HepG2 (cell line): ENCODE data around the gene SMPD3. TPM values are rescaled to one million over a fixed set of nuclear protein-coding genes. Genes with fewer than 3 reads are reported as not detected.

Experiments
- ATAC-seq: fragments of 200-7000 bp; cut with Tn5 transposase; 3 replicates; pipeline ENCODE4 v1.9.1; 2020; ENCODE audit warnings: mild to moderate bottlenecking, moderate library complexity
- BruUV-seq: library from RNA; stranded (reverse); fragments of 400-500 nt; replicated peaks from 2 replicates; lab custom pipeline; 2021; lab: Mats Ljungman, UMichigan
- CTCF ChIA-PET: fragments of 300-600 bp; formaldehyde crosslinking; extraction: SDS; loops from one replicate; lab custom pipeline; 2021; ENCODE audit warnings: low total read pairs, inconsistent platforms, low intra/inter-chr PET ratio; lab: Yijun Ruan, JAX
- POLR2A ChIA-PET: fragments of 350-600 bp; sonication (Branson Sonifier 250); formaldehyde crosslinking; loops from one replicate; lab custom pipeline; 2020; ENCODE audit warnings: antibody characterized with exemption, inconsistent platforms; lab: Yijun Ruan, JAX
- DNase-seq: peaks from one replicate; pipeline ENCODE4 v3.0.0-alpha.2; 2015; ENCODE audit warnings: low spot score
- FAIRE-seq: peaks from 3 replicates; lab custom pipeline; 2011; peaks lifted over from hg19 to GRCh38; lab: Jason Lieb, UNC
- H2AFZ ChIP-seq: one replicate; pipeline ENCODE4 v1.6.1; 2011; ENCODE audit warnings: low read length, inconsistent platforms
- H3K27ac ChIP-seq: fragments of 300-600 bp; 3 replicates; pipeline ENCODE4 v1.8.0; 2011; ENCODE audit warnings: mixed run types, mild to moderate bottlenecking, mixed read lengths, low read length, inconsistent platforms; ENCODE audit not compliant: insufficient read depth; ENCODE audit errors: extremely low read length
- H3K27me3 ChIP-seq, 2 experiments: fragments of 200-600 bp in 1 of 2; 2 replicates in 1 of 2; 3 replicates in 1 of 2; pipeline versions ENCODE4 v1.6.0 to v1.8.0; 2011; ENCODE audit warnings: low read length in 2 of 2, mild to moderate bottlenecking in 2 of 2, moderate library complexity in 2 of 2, inconsistent platforms in 1 of 2; ENCODE audit not compliant: insufficient read depth in 2 of 2, control insufficient read depth in 1 of 2
- H3K36me3 ChIP-seq, 2 experiments: fragments of 200-600 bp in 1 of 2; replicated peaks in 1 of 2; 2 replicates in 1 of 2; 3 replicates in 1 of 2; pipeline versions ENCODE4 v1.5.1 to v1.8.0; 2011; ENCODE audit warnings: low read length in 2 of 2, inconsistent platforms in 1 of 2; ENCODE audit not compliant: insufficient read depth in 2 of 2, control insufficient read depth in 1 of 2
- H3K4me1 ChIP-seq: 2 replicates; pipeline ENCODE4 v1.5.1; 2012; ENCODE audit warnings: low read length, inconsistent platforms; ENCODE audit not compliant: insufficient read depth
- H3K4me2 ChIP-seq: 2 replicates; pipeline ENCODE4 v1.6.0; 2011; ENCODE audit warnings: low read depth, low read length, inconsistent platforms
- H3K4me3 ChIP-seq, 3 experiments: fragments of 200-600 bp in 1 of 3; sonication (generic), shearing (Covaris generic) in 1 of 3; replicated peaks in 1 of 3; 2 replicates each; pipeline ENCODE4 v1.5.1; 2011 to 2016; ENCODE audit warnings: low read length in 3 of 3, inconsistent platforms in 2 of 3, low read depth in 2 of 3, mild to moderate bottlenecking in 2 of 3, control low read depth in 1 of 3, mixed read lengths in 1 of 3; ENCODE audit not compliant: insufficient read depth in 1 of 3
- H3K79me2 ChIP-seq: one replicate; pipeline ENCODE4 v1.6.1; 2011; ENCODE audit warnings: low read length, inconsistent platforms; ENCODE audit not compliant: insufficient read depth
- H3K9ac ChIP-seq: 2 replicates; pipeline ENCODE4 v1.6.0; 2011; ENCODE audit warnings: mild to moderate bottlenecking, low read depth, low read length, inconsistent platforms; ENCODE audit not compliant: insufficient read depth
- H3K9me3 ChIP-seq: 2 replicates; pipeline ENCODE4 v1.5.1; 2012; ENCODE audit warnings: mild to moderate bottlenecking, low read length
- H4K20me1 ChIP-seq: 2 replicates; pipeline ENCODE4 v1.6.0; 2011; ENCODE audit warnings: inconsistent platforms, mild to moderate bottlenecking, low read length, moderate library complexity; ENCODE audit not compliant: insufficient read depth
- AGO2 ChIP-seq: fragments of 200-400 bp; formaldehyde crosslinking; optimal IDR thresholded peaks from 2 replicates; pipeline ENCODE3; 2017; ENCODE audit warnings: mild to moderate bottlenecking, low read depth, low read length, moderate library complexity
- CAMTA2 ChIP-seq: sonication (generic); formaldehyde crosslinking; IDR thresholded peaks from 2 replicates; pipeline ENCODE4 v1.4.0; 2020; ENCODE audit warnings: mild to moderate bottlenecking, missing genetic modification reagents, borderline replicate concordance
- JUND ChIP-seq: sonication (generic); formaldehyde crosslinking; IDR thresholded peaks from 2 replicates; pipeline ENCODE4 v1.8.0; 2022; ENCODE audit warnings: mild to moderate bottlenecking, missing genetic modification reagents
- NFYB ChIP-seq: sonication (generic); formaldehyde crosslinking; IDR thresholded peaks from 2 replicates; pipeline ENCODE4 v1.4.0; 2020; ENCODE audit warnings: missing genetic modification reagents
- TGIF2 ChIP-seq: IDR thresholded peaks from 2 replicates; pipeline ENCODE4 v1.6.1; 2016; ENCODE audit warnings: control low read depth, missing compliant biosample characterization
- ZNF10 ChIP-seq: sonication (generic); formaldehyde crosslinking; IDR thresholded peaks from 2 replicates; pipeline ENCODE4 v1.4.0; 2020; ENCODE audit warnings: mild to moderate bottlenecking, low read depth, missing genetic modification reagents, borderline replicate concordance
- ZNF792 ChIP-seq: IDR thresholded peaks from 2 replicates; pipeline ENCODE4 v1.6.1; 2016
- WGBS: methylation state at CpG from one replicate; pipeline ENCODE4 v1.1.6; 2017; ENCODE audit warnings: low lambda C conversion rate; 5-methylcytosine and 5-hydroxymethylcytosine counted together
- in situ Hi-C: cut with HindIII; loops from 2 replicates; pipeline ENCODE4 v1.10.0; 2017; ENCODE audit warnings: low pct_unique_long_range_greater_than_20kb; ENCODE audit not compliant: extremely low pct_ligation_motif_present
- intact Hi-C: fragments of 100-400 bp; cut with micrococcal nuclease; formaldehyde crosslinking; loops from one replicate; pipeline ENCODE4 v1.10.0; 2022; ENCODE audit not compliant: unreplicated experiment
- polyA plus RNA-seq, 8 experiments: library from polyadenylated mRNA; depleted of rRNA in 3 of 8; stranded (reverse) in 7 of 8; unstranded in 1 of 8; fragments of >200 nt; fragmentation: Illumina TruSeq in 4 of 8; extraction: Trizol in 4 of 8; gene quantifications; 2 replicates each; pipeline versions ENCODE4 v1.2.1 to v1.2.3, GENCODE V29; 2011 to 2016; ENCODE audit warnings: low read depth in 4 of 8, missing spikeins in 1 of 8, mixed read lengths in 1 of 8; ENCODE audit not compliant: insufficient read depth in 1 of 8
- total RNA-seq, 5 experiments: library from RNA; depleted of rRNA; stranded (reverse); fragments of >200 nt; fragmentation: Illumina TruSeq; extraction: Trizol; gene quantifications; 2 replicates each; pipeline ENCODE4 v1.2.3, GENCODE V29; 2016; ENCODE audit warnings: low read depth in 1 of 5
- TF ChIP-seq, protein P1 (sequence below): sonication (generic); formaldehyde crosslinking; IDR thresholded peaks from 2 replicates; pipeline ENCODE4 v1.8.1; 2023; ENCODE audit warnings: mild to moderate bottlenecking, missing genetic modification reagents, borderline replicate concordance
- TF ChIP-seq, protein P2 (sequence below): fragments of 450-650 bp; IDR thresholded peaks from 2 replicates; pipeline ENCODE4 v1.6.1; 2017
- TF ChIP-seq, protein P3 (sequence below): sonication (generic); formaldehyde crosslinking; IDR thresholded peaks from 2 replicates; pipeline ENCODE4 v1.4.0; 2020; ENCODE audit warnings: low read depth, mild to moderate bottlenecking, missing genetic modification reagents

SMPD3 gene
- total and polyA plus RNA-seq, 2 of the 13 experiments (the other 11 are each of a cell fraction or from before 2014, with no cell fraction given), result 0.07 to 0.32 TPM

DNA sequence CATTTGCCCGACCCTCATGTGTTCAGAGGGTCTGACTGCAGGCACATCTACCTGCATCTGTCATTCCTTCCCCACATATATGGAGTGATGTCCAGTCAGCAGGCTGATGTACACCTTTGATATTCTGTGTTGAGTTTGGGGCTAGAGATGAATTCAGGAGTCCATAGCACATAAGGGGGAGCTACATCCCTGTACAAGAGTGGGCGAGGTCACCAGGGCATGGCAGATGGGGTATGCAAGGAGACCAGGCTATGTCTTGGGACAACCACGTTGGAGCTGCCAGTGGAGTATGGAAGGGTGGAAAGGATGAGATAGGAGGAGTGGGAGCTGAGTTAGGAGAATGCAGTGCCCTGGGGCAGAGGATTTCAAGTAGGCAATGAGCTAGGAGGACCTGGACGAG lies 15.0 kb downstream of the SMPD3 start (continued):
- TF ChIP-seq, protein P1, sequence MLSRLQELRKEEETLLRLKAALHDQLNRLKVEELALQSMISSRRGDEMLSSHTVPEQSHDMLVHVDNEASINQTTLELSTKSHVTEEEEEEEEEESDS, result no peak
- no peak for TF ChIP-seq NFYB
- no peak for TF ChIP-seq CAMTA2 (CRISPR knock-in tag)
- no peak for TF ChIP-seq AGO2
- TF ChIP-seq, protein P2, sequence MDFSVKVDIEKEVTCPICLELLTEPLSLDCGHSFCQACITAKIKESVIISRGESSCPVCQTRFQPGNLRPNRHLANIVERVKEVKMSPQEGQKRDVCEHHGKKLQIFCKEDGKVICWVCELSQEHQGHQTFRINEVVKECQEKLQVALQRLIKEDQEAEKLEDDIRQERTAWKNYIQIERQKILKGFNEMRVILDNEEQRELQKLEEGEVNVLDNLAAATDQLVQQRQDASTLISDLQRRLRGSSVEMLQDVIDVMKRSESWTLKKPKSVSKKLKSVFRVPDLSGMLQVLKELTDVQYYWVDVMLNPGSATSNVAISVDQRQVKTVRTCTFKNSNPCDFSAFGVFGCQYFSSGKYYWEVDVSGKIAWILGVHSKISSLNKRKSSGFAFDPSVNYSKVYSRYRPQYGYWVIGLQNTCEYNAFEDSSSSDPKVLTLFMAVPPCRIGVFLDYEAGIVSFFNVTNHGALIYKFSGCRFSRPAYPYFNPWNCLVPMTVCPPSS, result no peak
- no peak for TF ChIP-seq TGIF2 (CRISPR knock-in tag)
- TF ChIP-seq, protein P3, sequence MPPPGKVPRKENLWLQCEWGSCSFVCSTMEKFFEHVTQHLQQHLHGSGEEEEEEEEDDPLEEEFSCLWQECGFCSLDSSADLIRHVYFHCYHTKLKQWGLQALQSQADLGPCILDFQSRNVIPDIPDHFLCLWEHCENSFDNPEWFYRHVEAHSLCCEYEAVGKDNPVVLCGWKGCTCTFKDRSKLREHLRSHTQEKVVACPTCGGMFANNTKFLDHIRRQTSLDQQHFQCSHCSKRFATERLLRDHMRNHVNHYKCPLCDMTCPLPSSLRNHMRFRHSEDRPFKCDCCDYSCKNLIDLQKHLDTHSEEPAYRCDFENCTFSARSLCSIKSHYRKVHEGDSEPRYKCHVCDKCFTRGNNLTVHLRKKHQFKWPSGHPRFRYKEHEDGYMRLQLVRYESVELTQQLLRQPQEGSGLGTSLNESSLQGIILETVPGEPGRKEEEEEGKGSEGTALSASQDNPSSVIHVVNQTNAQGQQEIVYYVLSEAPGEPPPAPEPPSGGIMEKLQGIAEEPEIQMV (CRISPR knock-in tag), result no peak
- no peak for TF ChIP-seq JUND (CRISPR knock-in tag)
- TF ChIP-seq ZNF792 (CRISPR knock-in tag), result no peak

DNA sequence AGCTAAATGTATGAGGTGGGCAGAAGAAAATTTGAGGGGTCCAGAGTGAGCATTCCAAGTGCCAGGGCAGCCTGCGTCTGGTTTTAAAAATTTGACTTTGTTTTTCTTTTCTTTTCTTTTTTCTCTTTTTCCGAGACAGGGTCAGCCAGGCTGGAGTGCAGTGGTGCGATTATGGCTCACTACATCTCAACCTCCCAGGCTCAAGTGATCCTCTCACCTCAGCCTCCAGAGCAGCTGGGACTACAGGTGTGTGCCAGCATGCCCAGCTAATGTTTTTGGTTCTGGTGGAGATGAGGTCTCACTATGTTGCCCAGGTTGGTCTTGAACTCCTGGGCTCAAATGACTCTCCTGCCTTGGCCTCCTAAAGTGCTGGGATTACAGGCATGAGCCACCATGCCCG lies 15.6 kb downstream of the SMPD3 start:
- Histone ChIP-seq H3K4me3 (no peak overlapping the region), H3K4me1 (no peaks in the 10 kb centered on the region), H4K20me1 (no peaks in the 10 kb centered on the region), H3K9me3 (peaks cover 4% of the 10 kb centered on the region; the same call in 1 of the 2 replicates), H3K27ac (no peak overlapping the region), H3K79me2 (no peaks in the 10 kb centered on the region), H3K4me2 (no peak overlapping the region), H3K36me3 (no peaks in the 10 kb centered on the region), H3K9ac (no peak overlapping the region), H2AFZ (no peak overlapping the region), H3K27me3 (0 out of 5 replicates have a peak, but pooled peaks cover 2 to 3% of the 10 kb centered on the region in 2 experiments)
- POLR2A ChIA-PET, result no interaction called here
- in situ Hi-C loops (no loop called here), intact Hi-C loops (no loop called here)
- no peak for TF ChIP-seq ZNF10 (CRISPR knock-in tag)
- CTCF ChIA-PET, result no interaction called here
- DNase-seq (no peak), FAIRE-seq (no peak), ATAC-seq (no peak)
- 27% methylated on average over 4 of the region's 4 CpGs for WGBS
- no TSS peak for BruUV-seq
